Brain pericyte (primary cell): ENCODE measurements around the gene DPY19L1.
A peak's percentile ranks its signal among the peaks of the same experiment; 100 is the strongest.
"Not testable (repeated sequence)": the region's sequence is repeated elsewhere in the genome, so short reads cannot be mapped to it uniquely, and the experiment has no call there.

Experiments used
- DNase-seq: peaks from one replicate; pipeline ENCODE4 v3.0.0-alpha.2; 2012; ENCODE audit warnings: low read depth, low spot score

DPY19L1 gene

GRCh38 chr7:34991938-34992840 lies 45.1 kb downstream of the DPY19L1 start:
- DNase-seq, result no peak

DNA sequence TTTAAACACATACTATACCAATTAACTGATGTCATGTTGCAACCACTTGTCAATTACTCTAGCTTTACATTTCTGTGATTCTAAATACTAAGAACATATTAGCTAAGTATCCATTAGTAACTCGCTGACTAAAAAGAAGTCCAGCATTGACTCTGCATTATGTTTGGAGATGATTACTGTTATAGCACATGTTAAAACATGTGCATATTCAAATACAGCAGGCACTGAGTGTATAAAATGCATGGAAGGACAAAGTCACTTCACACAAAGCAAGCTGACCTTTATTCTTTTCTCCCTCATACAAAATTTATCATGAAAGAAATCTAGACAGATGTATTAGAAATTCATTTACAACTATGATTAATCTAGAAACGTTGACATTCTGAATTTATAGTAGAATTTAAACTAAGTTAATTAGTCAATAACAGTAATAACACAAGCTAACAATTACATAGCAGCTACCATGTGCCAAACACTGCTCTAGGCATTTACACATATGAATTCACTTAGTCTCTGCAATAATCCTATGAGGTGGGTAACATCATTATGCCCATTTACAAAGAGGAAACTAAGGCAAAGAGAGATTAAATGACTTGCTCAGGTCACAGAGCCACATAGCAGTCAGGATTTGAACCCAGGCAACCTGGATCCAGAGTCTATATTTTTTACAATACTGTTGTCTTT lies 48.7 kb downstream of the DPY19L1 start:
- not testable (repeated sequence) for DNase-seq

GRCh38 chr7:34985155-34985554 lies 52.1 kb downstream of the DPY19L1 start:
- DNase-seq, result not testable (repeated sequence)

DNA sequence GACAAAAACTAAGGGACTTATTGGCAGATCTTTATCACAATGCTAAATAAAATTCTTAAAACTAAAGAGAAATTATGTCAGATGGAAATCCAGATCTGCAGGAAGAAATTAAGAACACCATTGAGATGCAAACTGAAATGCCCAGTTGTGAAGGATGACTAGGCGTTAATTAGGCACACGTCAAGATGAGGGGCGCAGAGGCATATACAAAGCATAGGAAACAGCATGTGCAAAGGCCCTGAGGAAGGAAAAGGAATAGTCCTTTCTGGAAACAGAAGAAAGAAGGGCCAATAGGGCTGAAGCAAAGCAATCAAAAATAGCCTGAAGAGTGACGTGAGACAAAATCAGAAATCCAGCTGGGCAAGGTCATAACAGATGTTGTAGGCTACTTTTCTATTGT lies 53.1 kb downstream of the DPY19L1 start:
- not testable (repeated sequence) for DNase-seq

DNA sequence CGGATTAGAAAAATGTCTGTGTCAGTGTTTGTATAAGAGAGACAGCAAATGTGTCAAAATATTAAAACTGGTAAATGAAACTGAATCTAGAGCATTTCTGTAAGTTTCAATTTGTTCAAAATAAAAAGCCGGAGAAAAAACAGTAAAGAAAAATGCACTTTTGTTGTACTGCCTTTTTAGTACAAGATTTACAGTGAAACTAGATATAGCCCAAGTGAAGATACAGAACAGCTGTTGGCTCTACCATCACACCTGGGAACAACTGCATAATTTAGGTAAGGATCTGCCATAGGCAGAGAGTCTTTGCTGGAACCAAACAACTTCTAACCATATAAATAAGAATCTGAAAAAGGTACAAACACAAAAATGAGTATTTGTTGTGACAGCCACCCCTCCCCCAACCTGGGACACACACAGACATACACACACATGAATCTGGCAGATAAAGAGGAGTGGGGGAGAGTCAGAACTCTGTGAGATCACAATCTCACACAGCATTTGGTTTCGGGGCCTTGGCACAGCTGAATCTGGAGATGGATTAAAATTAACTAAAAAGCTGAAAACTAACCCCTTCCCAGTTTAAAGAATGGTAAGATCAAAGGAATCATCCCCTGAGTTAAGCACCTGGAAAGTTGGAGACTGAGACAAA lies 54.8 kb downstream of the DPY19L1 start:
- no peak for DNase-seq

DNA sequence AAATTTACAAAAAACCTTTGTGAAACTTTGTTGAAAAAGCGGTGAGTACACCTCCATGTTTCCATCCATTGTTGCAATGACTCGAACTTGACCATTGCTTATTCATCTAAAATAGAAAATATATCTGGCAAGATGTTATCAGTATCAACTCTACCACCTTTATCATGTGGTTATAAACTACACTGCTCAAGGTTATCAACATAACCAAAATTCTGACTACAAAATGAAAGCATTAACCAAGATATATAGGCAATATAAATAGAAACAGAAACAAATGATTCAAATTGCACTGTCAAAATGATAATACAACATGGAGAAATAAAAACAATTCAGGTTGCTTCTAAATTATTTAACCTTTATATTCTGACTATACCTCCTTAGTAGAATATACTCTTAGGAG lies 58.2 kb downstream of the DPY19L1 start:
- DNase-seq, result not testable (repeated sequence)

- DNase-seq, result no peak
Measured at GRCh38 chr7:34973400-34973760, 63.9 kb downstream of the DPY19L1 start.

- not testable (repeated sequence) for DNase-seq
Measured at GRCh38 chr7:34972739-34973399, 64.4 kb downstream of the DPY19L1 start.

- not testable (repeated sequence) for DNase-seq
Measured at GRCh38 chr7:34967818-34968217, 69.5 kb downstream of the DPY19L1 start.

DNA sequence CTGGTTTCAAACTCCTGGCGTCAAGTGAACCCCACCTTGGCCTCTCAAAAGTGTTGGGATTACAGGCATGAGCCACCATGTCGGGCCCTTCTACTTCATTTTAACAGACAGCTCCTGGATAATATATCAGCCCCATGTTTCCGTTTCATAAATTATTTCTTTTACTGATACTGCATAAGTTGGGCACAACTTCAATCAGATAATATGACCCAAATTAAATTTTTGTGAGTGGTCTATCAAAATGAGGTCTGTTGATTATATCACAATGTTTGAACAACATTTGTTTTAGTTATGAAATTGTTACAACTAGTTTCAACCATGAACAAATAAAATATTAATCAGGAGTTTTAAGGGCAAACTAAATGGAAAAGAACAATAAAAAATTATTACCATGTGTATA lies 70.8 kb downstream of the DPY19L1 start:
- not testable (repeated sequence) for DNase-seq

DNA sequence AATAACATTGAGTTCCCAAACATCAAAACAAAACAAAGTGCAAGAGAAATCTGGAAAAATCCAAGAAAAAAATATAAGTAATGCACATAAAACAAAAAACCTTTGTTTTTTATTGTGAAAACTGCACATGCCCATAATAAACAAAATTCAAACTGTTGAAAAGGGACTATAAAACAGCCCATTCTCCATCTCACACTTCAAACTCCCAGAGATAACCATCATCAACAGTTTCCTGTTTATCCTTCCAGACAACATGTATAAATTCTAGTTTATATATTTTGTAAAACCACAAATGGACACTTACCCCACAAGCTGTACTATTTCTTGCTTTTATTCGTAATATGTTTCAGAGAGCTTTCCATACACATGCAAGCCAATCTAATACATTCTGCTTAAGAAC lies 79.3 kb downstream of the DPY19L1 start:
- no peak for DNase-seq

GRCh38 chr7:34952822-34953221 lies 84.5 kb downstream of the DPY19L1 start:
- DNase-seq, result no peak

DNA sequence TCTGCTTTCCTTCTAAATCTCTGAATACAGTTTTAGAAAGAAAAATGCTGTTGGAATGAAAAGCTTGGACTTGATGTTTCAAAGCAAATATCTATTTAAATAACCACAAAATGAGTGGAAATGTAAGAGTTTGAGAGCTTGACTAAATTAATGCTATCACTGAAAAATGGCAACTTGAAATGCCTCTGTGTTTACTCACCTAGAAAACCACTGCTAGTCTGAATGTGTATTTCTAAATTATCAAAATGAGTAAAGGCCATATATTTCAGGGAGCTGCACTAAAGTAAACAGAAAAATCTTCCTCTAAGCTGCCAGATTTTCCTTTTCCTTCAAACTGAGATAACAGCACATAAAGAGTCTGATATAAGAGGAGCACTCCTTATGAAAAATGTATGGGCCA lies 87.9 kb downstream of the DPY19L1 start:
- DNase-seq, result no peak

GRCh38 chr7:34947427-34947826 lies 89.9 kb downstream of the DPY19L1 start:
- DNase-seq, result not testable (repeated sequence)

DNA sequence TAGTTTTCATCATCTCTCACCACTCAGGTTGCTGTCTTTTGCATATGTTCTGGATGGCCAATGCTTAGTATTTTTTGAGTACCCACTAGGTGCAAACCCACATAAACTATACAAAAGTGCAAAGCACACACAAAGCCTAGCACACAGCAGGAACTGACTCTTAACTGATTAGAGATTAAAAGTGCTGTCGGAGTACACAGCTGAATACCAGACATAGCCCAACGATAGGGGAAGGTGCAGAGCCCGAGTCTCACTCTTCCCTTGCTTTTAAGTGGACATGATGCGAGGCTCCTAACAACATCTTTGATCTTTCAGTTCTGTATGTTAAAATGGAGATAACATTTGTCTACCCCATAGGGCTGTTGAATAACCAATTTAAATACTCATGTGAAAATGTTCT lies 90.8 kb downstream of the DPY19L1 start:
- no peak for DNase-seq

DNA sequence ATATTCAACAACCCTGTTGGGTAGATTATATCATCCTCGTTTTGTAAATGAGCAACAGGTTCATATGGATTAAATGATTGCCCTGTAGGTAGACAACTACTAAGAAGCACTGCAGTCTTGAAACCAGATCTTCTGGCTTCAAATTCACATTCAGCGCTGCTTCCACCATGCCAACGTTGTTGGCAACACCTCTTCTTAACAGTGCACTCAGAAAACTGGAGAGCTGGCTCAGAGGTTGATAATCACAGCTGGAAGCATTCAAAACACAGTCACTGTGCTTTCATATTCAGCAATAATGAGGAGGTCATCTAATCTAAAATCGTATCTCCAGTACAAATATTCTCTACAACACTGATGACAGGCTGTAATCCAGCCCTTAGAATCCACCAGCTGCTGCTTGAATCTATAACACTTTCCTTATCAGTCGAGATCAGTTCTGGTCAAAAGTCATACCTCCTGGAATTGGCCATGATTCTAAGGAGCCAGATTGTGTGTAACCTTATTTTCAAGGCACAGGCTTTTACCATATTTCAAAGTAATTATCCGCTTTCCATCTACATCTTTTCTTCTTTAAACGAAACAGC lies 91.3 kb downstream of the DPY19L1 start:
- not testable (repeated sequence) for DNase-seq

GRCh38 chr7:34939175-34939574 lies 98.1 kb downstream of the DPY19L1 start:
- DNase-seq, result peak; percentile 3

DNA sequence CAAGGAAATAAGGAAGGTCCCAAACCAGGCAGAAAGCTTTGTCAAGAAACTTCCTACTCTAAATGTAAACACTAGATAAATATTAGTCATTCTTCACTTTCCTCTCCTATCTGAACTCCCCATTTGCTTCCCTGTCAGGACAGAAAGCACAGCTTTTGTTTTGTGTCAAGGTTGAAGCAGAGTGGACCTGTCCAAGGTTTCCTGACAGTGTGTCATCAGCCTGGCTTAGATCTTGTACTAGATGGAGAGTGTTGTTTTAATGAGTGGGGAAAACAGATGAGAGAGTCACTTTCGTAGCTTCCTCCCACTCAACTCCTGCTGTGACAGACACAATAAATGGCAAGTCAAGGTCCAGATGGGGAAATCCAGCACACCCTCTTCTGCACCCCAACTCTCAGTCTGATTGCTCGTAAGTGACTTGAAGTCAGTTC lies 101.5 kb downstream of the DPY19L1 start:
- DNase-seq, result not testable (repeated sequence)

DNA sequence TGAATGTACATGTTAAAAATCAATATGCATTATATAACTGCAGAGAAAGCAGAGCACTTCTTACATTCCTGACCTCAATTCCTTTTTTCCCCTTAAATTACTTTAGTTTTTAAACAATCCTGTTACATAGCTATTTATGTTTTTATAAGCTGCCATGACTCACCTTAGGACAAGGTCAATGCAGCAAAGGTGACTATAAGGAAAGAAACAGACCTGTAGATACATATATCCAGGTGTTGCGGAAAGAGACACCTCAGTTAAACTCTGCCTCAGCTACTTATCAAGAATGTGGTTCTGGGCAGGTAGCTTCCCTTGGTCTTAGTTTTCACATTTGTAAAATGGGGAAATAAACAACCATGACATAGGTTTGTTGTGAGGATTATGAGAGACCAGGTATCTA lies 105.5 kb downstream of the DPY19L1 start:
- DNase-seq, result no peak

- not testable (repeated sequence) for DNase-seq
Measured at GRCh38 chr7:34929783-34930182, 107.5 kb downstream of the DPY19L1 start.

DNA sequence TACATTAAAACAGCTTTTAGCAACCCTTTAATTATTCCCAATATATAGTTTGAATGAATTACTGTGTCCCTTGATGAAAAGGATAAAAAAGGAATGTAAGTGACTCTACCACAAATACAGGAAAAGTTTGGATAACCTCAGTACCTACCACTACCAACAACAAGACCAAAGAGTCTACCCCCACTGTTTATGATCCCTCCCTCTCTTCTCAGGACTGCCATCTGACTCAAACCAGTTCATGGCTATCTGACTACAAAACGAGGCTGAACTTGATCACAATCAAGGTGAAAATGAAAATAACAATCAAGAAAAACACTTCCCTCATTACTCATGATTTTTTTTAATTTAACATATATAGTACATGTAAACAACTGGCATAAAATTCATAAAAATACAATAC lies 108.7 kb downstream of the DPY19L1 start:
- no peak for DNase-seq
